ENCODE results near the gene AKAP7. TPM values are rescaled to one million over a fixed set of nuclear protein-coding genes. Genes with fewer than 3 reads are reported as not detected.
"Not testable (repeated sequence)": the region's sequence is repeated elsewhere in the genome, so short reads cannot be mapped to it uniquely, and the experiment has no call there.

AKAP7 gene
- total and polyA plus RNA-seq, 4 donors: 4.2 to 25.0 (median 8.6) TPM

DNA sequence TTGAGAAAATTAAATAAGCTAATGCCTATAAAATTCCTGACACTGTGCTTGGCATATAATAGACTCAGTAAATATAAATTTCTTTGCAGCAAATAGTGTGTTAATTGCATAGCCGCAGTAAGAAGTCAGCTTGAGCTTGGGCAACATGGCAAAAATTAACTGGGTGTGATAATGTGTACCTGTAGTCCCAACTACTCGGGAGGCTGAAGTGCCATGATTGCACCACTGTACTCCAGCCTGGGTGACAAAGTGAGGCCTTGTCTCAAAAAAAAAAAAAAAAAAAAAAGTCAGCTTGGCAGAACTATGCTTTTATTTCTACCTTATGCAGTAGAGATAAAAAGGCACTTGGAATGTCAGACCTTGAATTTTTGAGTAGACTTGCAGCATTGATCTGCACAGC lies 121.8 kb downstream of the AKAP7 start:
- Histone ChIP-seq H3K27me3 (ENCODE audit: control insufficient read depth in 3 of 3, insufficient read depth in 3 of 3, low read length in 2 of 3) (no peaks in the 10 kb centered on the region), H3K9me3 (ENCODE audit: control insufficient read depth in 4 of 4, insufficient read depth in 3 of 4, low read length in 3 of 4) (no peaks in the 10 kb centered on the region), H3K9ac (ENCODE audit: insufficient read depth in 1 of 2, low read length in 2 of 2) (no peak overlapping the region), H3K27ac (ENCODE audit: low read depth in 1 of 2, low read length in 1 of 2) (peak overlapping the region in 1 of 2 donors; percentile 60), H3K4me3 (no peak overlapping the region), H3K36me3 (ENCODE audit: control insufficient read depth in 4 of 4, insufficient read depth in 4 of 4, low read length in 4 of 4) (peaks cover 0 to 2% (median 0%) of the 10 kb centered on the region in 4 donors), H3K4me1 (ENCODE audit: control insufficient read depth in 5 of 5, insufficient read depth in 5 of 5, low read length in 5 of 5) (peaks cover 0 to 6% (median 0%) of the 10 kb centered on the region in 5 donors)
- peak in 2 of 3 donors; percentile 28 to 71 for DNase-seq
- peak; percentile 55 for ATAC-seq (ENCODE audit: insufficient read depth, low FRiP score)
- WGBS, 2 donors: 74 to 84% methylated on average over 2 of the region's 2 CpGs
- no peak for TF ChIP-seq CTCF (IDR thresholded peaks at IDR 0.05; ENCODE audit: control extremely low read depth, extremely low read depth)

- TF ChIP-seq CTCF (IDR thresholded peaks at IDR 0.05; ENCODE audit: control extremely low read depth, extremely low read depth): no peak
- DNase-seq (no peak), ATAC-seq (ENCODE audit: insufficient read depth, low FRiP score) (no peak)
- H3K36me3 ChIP-seq (ENCODE audit: control insufficient read depth in 4 of 4, insufficient read depth in 4 of 4, low read length in 4 of 4): peaks cover 0 to 3% (median 0%) of the 10 kb centered on the region in 4 donors
- H3K27me3 ChIP-seq (ENCODE audit: control insufficient read depth in 3 of 3, insufficient read depth in 3 of 3, low read length in 2 of 3): no peaks in the 10 kb centered on the region
- no peak overlapping the region for H3K27ac ChIP-seq (ENCODE audit: low read depth in 1 of 2, low read length in 1 of 2)
- H3K9me3 ChIP-seq (ENCODE audit: control insufficient read depth in 4 of 4, insufficient read depth in 3 of 4, low read length in 3 of 4): no peaks in the 10 kb centered on the region
- 91 to 94% methylated on average over 2 of the region's 2 CpGs for WGBS, 2 donors
- no peak overlapping the region for H3K9ac ChIP-seq (ENCODE audit: insufficient read depth in 1 of 2, low read length in 2 of 2)
- peaks cover 0 to 6% (median 0%) of the 10 kb centered on the region in 5 donors for H3K4me1 ChIP-seq (ENCODE audit: control insufficient read depth in 5 of 5, insufficient read depth in 5 of 5, low read length in 5 of 5)
- H3K4me3 ChIP-seq: no peak overlapping the region
Measured at GRCh38 chr6:131258010-131258652, 122.9 kb downstream of the AKAP7 start.

DNA sequence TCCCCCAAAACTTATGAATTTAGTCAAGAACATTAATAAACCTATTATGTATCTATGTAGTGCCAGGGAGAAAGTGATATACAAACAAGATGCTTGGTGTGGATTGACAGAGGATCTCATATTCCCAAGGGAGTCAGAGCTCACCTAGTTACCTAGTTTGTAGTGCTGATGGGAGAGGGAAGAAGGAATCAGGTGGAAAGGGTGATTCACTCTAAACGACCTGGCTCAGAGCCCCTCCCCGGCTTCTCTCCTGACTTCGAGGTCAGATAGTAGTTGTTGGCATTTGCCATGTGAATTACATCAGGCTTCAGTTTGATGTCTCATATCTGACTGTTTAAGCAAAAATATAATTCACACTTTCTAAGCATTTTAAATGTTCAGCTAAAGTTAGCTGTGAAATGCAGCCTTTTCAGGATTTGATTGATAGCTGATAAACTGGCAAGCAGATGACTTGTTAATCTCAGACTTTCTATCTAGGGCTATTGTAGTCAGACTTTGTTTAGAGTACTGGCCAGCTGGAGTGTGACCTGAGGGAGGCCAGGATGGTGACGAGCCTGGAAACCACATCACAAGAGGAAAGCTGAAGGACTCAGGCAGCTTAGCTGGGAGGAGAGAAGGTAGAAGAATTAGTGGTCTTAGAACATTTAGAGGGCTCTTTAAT lies 123.7 kb downstream of the AKAP7 start:
- Histone ChIP-seq H3K36me3 (ENCODE audit: control insufficient read depth in 4 of 4, insufficient read depth in 4 of 4, low read length in 4 of 4) (peaks cover 0 to 3% (median 0%) of the 10 kb centered on the region in 4 donors), H3K9me3 (ENCODE audit: control insufficient read depth in 4 of 4, insufficient read depth in 3 of 4, low read length in 3 of 4) (no peaks in the 10 kb centered on the region), H3K27me3 (ENCODE audit: control insufficient read depth in 3 of 3, insufficient read depth in 3 of 3, low read length in 2 of 3) (no peaks in the 10 kb centered on the region), H3K9ac (ENCODE audit: insufficient read depth in 1 of 2, low read length in 2 of 2) (no peak overlapping the region), H3K27ac (ENCODE audit: low read depth in 1 of 2, low read length in 1 of 2) (no peak overlapping the region), H3K4me1 (ENCODE audit: control insufficient read depth in 5 of 5, insufficient read depth in 5 of 5, low read length in 5 of 5) (peaks cover 0 to 6% (median 0%) of the 10 kb centered on the region in 5 donors), H3K4me3 (no peak overlapping the region)
- ATAC-seq (ENCODE audit: insufficient read depth, low FRiP score) (no peak), DNase-seq (peak in 1 of 3 donors; percentile 34)
- TF ChIP-seq CTCF (IDR thresholded peaks at IDR 0.05; ENCODE audit: control extremely low read depth, extremely low read depth): no peak
- WGBS, 2 donors: 54 to 64% methylated on average over 4 of the region's 4 CpGs

DNA sequence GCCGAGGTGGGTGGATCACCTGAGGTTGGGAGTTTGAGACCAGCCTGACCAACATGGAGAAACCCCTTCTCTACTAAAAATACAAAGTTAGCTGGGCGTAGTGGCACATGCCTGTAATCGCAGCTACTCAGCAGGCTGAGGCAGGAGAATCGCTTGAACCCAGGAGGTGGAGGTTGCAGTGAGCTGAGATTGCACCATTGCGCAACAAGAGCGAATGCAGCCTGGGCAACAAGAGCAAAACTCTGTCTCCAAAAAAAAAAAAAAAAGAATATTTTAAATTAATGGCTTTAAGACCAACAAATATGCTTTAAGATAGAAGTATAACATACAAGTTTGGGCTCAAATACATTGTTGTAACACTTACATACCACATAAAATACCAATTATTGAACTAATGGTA lies 125.7 kb downstream of the AKAP7 start:
- H3K4me1 ChIP-seq (ENCODE audit: control insufficient read depth in 5 of 5, insufficient read depth in 5 of 5, low read length in 5 of 5); H3K27me3 ChIP-seq (ENCODE audit: control insufficient read depth in 3 of 3, insufficient read depth in 3 of 3, low read length in 2 of 3); ATAC-seq (ENCODE audit: insufficient read depth, low FRiP score); H3K36me3 ChIP-seq (ENCODE audit: control insufficient read depth in 4 of 4, insufficient read depth in 4 of 4, low read length in 4 of 4); H3K9me3 ChIP-seq (ENCODE audit: control insufficient read depth in 4 of 4, insufficient read depth in 3 of 4, low read length in 3 of 4); H3K27ac ChIP-seq (ENCODE audit: low read depth in 1 of 2, low read length in 1 of 2); H3K9ac ChIP-seq (ENCODE audit: insufficient read depth in 1 of 2, low read length in 2 of 2); DNase-seq; H3K4me3 ChIP-seq: not testable (repeated sequence)
- WGBS, 2 donors: 91 to 97% methylated on average over 6 of the region's 6 CpGs

All from lung (tissue), 12 donors.